WTC11 (cell line): ENCODE data around the gene DCLK2. TPM values are rescaled to one million over a fixed set of nuclear protein-coding genes. Genes with fewer than 3 reads are reported as not detected.

Source experiments
- ATAC-seq: fragments of 200-7000 bp; cut with Tn5 transposase; 2 replicates; pipeline ENCODE4 v1.10.0; 2021; ENCODE audit warnings: mild to moderate bottlenecking, moderate library complexity
- CTCF ChIA-PET: fragments of 300-600 bp; sonication (Branson Sonifier 250); formaldehyde crosslinking; loops from one replicate; lab custom pipeline; 2021; ENCODE audit warnings: antibody characterized with exemption; lab: Charles Lee
- POLR2A ChIA-PET: fragments of 350-600 bp; sonication (Branson Sonifier 250); formaldehyde crosslinking; loops from one replicate; lab custom pipeline; 2021; ENCODE audit warnings: antibody characterized with exemption; lab: Charles Lee
- DNase-seq: peaks from one replicate; pipeline ENCODE4 v3.0.0; 2021; ENCODE audit warnings: low spot score
- H3K27ac Mint-ChIP-seq: 2 replicates; pipeline ENCODE4 v1.8.0; 2021; ENCODE audit warnings: mixed read lengths
- H3K27me3 Mint-ChIP-seq: 2 replicates; pipeline ENCODE4 v1.8.0; 2021; ENCODE audit warnings: low read depth, mild to moderate bottlenecking, moderate library complexity, mixed read lengths
- H3K36me3 Mint-ChIP-seq: 2 replicates; pipeline ENCODE4 v1.8.0; 2021; ENCODE audit warnings: mixed read lengths
- H3K4me1 Mint-ChIP-seq: 2 replicates; pipeline ENCODE4 v1.8.0; 2022; ENCODE audit warnings: mixed read lengths
- H3K4me3 Mint-ChIP-seq: 2 replicates; pipeline ENCODE4 v1.8.0; 2021; ENCODE audit warnings: mild to moderate bottlenecking, moderate library complexity, mixed read lengths
- H3K9me3 Mint-ChIP-seq: 2 replicates; pipeline ENCODE4 v1.8.0; 2021; ENCODE audit warnings: mixed read lengths
- ARID4B ChIP-seq: sonication (generic); formaldehyde crosslinking; IDR thresholded peaks from 2 replicates; pipeline ENCODE4 v1.8.0; 2023; ENCODE audit warnings: missing genetic modification reagents, mild to moderate bottlenecking, borderline replicate concordance
- CDX4 ChIP-seq: fragments of 250-450 bp; sonication (Bioruptor Pico); IDR thresholded peaks from 2 replicates; pipeline ENCODE4 v1.9.0; 2021; ENCODE audit warnings: moderate library complexity, mild to moderate bottlenecking, inconsistent platforms, borderline replicate concordance
- ETV6 ChIP-seq: sonication (generic); formaldehyde crosslinking; IDR thresholded peaks from 2 replicates; pipeline ENCODE4 v1.8.1; 2022; ENCODE audit warnings: mild to moderate bottlenecking, missing genetic modification reagents
- FOXP4 ChIP-seq: sonication (generic); formaldehyde crosslinking; IDR thresholded peaks from 2 replicates; pipeline ENCODE4 v1.8.0; 2022; ENCODE audit warnings: mild to moderate bottlenecking, missing genetic modification reagents
- HMGXB4 ChIP-seq: sonication (generic); formaldehyde crosslinking; IDR thresholded peaks from 2 replicates; pipeline ENCODE4 v1.8.1; 2023; ENCODE audit warnings: mild to moderate bottlenecking, moderate library complexity, missing genetic modification reagents
- NFYB ChIP-seq: sonication (generic); formaldehyde crosslinking; conservative IDR thresholded peaks from 2 replicates; pipeline ENCODE4 v1.8.0; 2022; ENCODE audit warnings: low read depth, missing genetic modification reagents
- RELA ChIP-seq: sonication (generic); formaldehyde crosslinking; IDR thresholded peaks from 2 replicates; pipeline ENCODE4 v1.8.1; 2022; ENCODE audit warnings: missing genetic modification reagents, mild to moderate bottlenecking, borderline replicate concordance
- RORB ChIP-seq: fragments of 250-450 bp; sonication (Bioruptor Pico); IDR thresholded peaks from 2 replicates; pipeline ENCODE4 v1.9.0; 2021; ENCODE audit warnings: mild to moderate bottlenecking
- SMAD4 ChIP-seq: sonication (generic); formaldehyde crosslinking; IDR thresholded peaks from 2 replicates; pipeline ENCODE4 v1.8.0; 2022; ENCODE audit warnings: mild to moderate bottlenecking, missing genetic modification reagents
- SOX15 ChIP-seq: fragments of 250-450 bp; sonication (Bioruptor Pico); IDR thresholded peaks from 2 replicates; pipeline ENCODE4 v1.9.0; 2021; ENCODE audit warnings: mild to moderate bottlenecking
- TEAD4 ChIP-seq: sonication (generic); formaldehyde crosslinking; IDR thresholded peaks from 2 replicates; pipeline ENCODE4 v1.8.0; 2022; ENCODE audit warnings: mild to moderate bottlenecking, missing genetic modification reagents
- ZNF121 ChIP-seq: sonication (generic); formaldehyde crosslinking; IDR thresholded peaks from 2 replicates; pipeline ENCODE4 v1.8.0; 2023; ENCODE audit warnings: missing genetic modification reagents
- ZNF423 ChIP-seq: fragments of 250-450 bp; sonication (Bioruptor Pico); IDR thresholded peaks from 2 replicates; pipeline ENCODE4 v2.1.2; 2022; ENCODE audit warnings: mild to moderate bottlenecking, moderate library complexity
- total RNA-seq: library from RNA; stranded (reverse); gene quantifications from 3 replicates; pipeline ENCODE4 v1.2.3, GENCODE V29; 2021

The DCLK2 gene
- total RNA-seq, 1 experiment from 2014 or later: 0.17 TPM

- H3K27me3 Mint-ChIP-seq: no peaks in the 10 kb centered on the region; the same call in 1 of the 2 replicates
- no peak for DNase-seq
- peaks cover 10% of the 10 kb centered on the region for H3K4me1 Mint-ChIP-seq
- TF ChIP-seq TEAD4 (CRISPR knock-in tag) (no peak), NFYB (no peak), CDX4 (CRISPR knock-in tag) (no peak), ARID4B (no peak)
- ATAC-seq: no peak
- POLR2A ChIA-PET: no interaction called here
- no peak overlapping the region for H3K27ac Mint-ChIP-seq
- H3K4me3 Mint-ChIP-seq: no peak overlapping the region
- CTCF ChIA-PET: interaction anchor here (0.5 to 0.6 kb wide), 2 partner anchors 127 to 164 kb away, joined by 3 read pairs; no protein-coding TSS in a partner anchor
- peaks cover 9% of the 10 kb centered on the region for H3K9me3 Mint-ChIP-seq
- no peaks in the 10 kb centered on the region for H3K36me3 Mint-ChIP-seq
Measured at GRCh38 chr4:150115851-150116250, 37.6 kb downstream of the DCLK2 start.

- Mint-ChIP-seq H3K4me3 (no peak overlapping the region), H3K27ac (no peak overlapping the region), H3K27me3 (no peaks in the 10 kb centered on the region; the same call in 1 of the 2 replicates), H3K9me3 (peaks cover 13% of the 10 kb centered on the region), H3K36me3 (peaks cover 2% of the 10 kb centered on the region; the same call in 1 of the 2 replicates), H3K4me1 (peaks cover 10% of the 10 kb centered on the region)
- ATAC-seq (no peak), DNase-seq (no peak)
- CTCF ChIA-PET: interaction anchor here (0.5 kb wide), 1 partner anchor 165 kb away, joined by 3 read pairs; no protein-coding TSS in a partner anchor
- POLR2A ChIA-PET: no interaction called here
- TF ChIP-seq ARID4B (no peak), HMGXB4 (CRISPR knock-in tag) (no peak), ZNF423 (CRISPR knock-in tag) (no peak), ZNF121 (CRISPR knock-in tag) (no peak), SMAD4 (CRISPR knock-in tag) (no peak), SOX15 (CRISPR knock-in tag) (no peak)
Measured at GRCh38 chr4:150116506-150116905, 38.3 kb downstream of the DCLK2 start.

GRCh38 chr4:150117094-150117493, 38.8 kb downstream of the DCLK2 start:
- POLR2A ChIA-PET: no interaction called here
- TF ChIP-seq ETV6 (no peak), RORB (CRISPR knock-in tag) (no peak), RELA (no peak), CDX4 (CRISPR knock-in tag) (no peak), FOXP4 (CRISPR knock-in tag) (no peak)

More at GRCh38 chr4:150117094-150117493, 38.8 kb downstream of the DCLK2 start:
- Mint-ChIP-seq H3K4me3 (no peak overlapping the region), H3K27me3 (no peaks in the 10 kb centered on the region; the same call in 1 of the 2 replicates), H3K4me1 (peaks cover 10% of the 10 kb centered on the region), H3K9me3 (peaks cover 19% of the 10 kb centered on the region), H3K36me3 (peaks cover 6% of the 10 kb centered on the region; the same call in 1 of the 2 replicates), H3K27ac (no peak overlapping the region)
- ATAC-seq: no peak
- CTCF ChIA-PET: no interaction called here
- DNase-seq: no peak
